Mesothelial cell of epicardium (in vitro differentiated cells): ENCODE results near the gene DPPA5. TPM values are rescaled to one million over a fixed set of nuclear protein-coding genes. Genes with fewer than 3 reads are reported as not detected.
A peak's percentile ranks its signal among the peaks of the same experiment; 100 is the strongest.
"Not testable (repeated sequence)": the region's sequence is repeated elsewhere in the genome, so short reads cannot be mapped to it uniquely, and the experiment has no call there.

Experiments used
- DNase-seq, 2 experiments: peaks; one replicate each; pipeline ENCODE4 v3.0.0; 2021; ENCODE audit warnings: low spot score in 2 of 2; ENCODE audit not compliant: unreplicated experiment in 2 of 2
- H3K27ac Mint-ChIP-seq: 2 replicates; pipeline ENCODE4 v1.8.0; 2021; ENCODE audit warnings: mixed read lengths
- H3K27me3 Mint-ChIP-seq: 2 replicates; pipeline ENCODE4 v1.8.0; 2021; ENCODE audit warnings: low read depth, mixed read lengths
- H3K36me3 Mint-ChIP-seq: 2 replicates; pipeline ENCODE4 v1.8.0; 2021; ENCODE audit warnings: mixed read lengths
- H3K4me1 Mint-ChIP-seq: 2 replicates; pipeline ENCODE4 v1.8.0; 2021; ENCODE audit warnings: mixed read lengths
- H3K4me3 Mint-ChIP-seq: 2 replicates; pipeline ENCODE4 v1.8.0; 2021; ENCODE audit warnings: mild to moderate bottlenecking, moderate library complexity, mixed read lengths
- H3K9me3 Mint-ChIP-seq: 2 replicates; pipeline ENCODE4 v1.8.0; 2021; ENCODE audit warnings: mixed read lengths
- total RNA-seq: library from RNA; stranded (reverse); gene quantifications from 3 replicates; pipeline ENCODE4 v1.2.1, GENCODE V29; 2021
- TF ChIP-seq, protein P1 (sequence below): fragments of 200-600 bp; sonication (generic); IDR thresholded peaks from one replicate; pipeline ENCODE4 v1.5.0; 2021; ENCODE audit warnings: antibody characterized with exemption; ENCODE audit not compliant: unreplicated experiment

DPPA5 gene
- total RNA-seq, 1 donor from 2014 or later, result not detected

DNA sequence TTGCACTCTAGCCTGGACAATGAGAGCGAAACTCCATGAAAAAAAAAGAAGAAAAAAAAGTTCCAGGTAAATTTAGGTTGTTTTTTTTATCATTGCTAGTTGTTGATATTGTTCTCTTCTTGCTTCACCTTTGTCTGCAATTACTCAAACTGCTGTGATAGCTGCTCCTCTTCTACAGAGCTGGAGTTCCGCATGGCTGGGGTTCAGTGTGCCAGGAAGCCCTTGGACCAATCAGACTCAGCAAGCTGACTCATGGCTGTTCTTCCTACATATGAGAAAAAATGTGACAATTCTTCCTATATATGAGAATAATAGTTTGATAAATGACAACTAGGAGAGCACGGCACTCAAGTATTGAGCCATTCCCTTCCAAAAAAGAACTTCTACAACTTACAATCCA, 28.4 kb downstream of the DPPA5 start:
- no peak for DNase-seq
- no peaks in the 10 kb centered on the region for H3K36me3 Mint-ChIP-seq
- TF ChIP-seq, protein P1, sequence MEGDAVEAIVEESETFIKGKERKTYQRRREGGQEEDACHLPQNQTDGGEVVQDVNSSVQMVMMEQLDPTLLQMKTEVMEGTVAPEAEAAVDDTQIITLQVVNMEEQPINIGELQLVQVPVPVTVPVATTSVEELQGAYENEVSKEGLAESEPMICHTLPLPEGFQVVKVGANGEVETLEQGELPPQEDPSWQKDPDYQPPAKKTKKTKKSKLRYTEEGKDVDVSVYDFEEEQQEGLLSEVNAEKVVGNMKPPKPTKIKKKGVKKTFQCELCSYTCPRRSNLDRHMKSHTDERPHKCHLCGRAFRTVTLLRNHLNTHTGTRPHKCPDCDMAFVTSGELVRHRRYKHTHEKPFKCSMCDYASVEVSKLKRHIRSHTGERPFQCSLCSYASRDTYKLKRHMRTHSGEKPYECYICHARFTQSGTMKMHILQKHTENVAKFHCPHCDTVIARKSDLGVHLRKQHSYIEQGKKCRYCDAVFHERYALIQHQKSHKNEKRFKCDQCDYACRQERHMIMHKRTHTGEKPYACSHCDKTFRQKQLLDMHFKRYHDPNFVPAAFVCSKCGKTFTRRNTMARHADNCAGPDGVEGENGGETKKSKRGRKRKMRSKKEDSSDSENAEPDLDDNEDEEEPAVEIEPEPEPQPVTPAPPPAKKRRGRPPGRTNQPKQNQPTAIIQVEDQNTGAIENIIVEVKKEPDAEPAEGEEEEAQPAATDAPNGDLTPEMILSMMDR, result no peak
- peaks cover 4% of the 10 kb centered on the region for H3K9me3 Mint-ChIP-seq
- no peaks in the 10 kb centered on the region for H3K4me1 Mint-ChIP-seq
- peaks cover 10% of the 10 kb centered on the region for H3K27me3 Mint-ChIP-seq
- no peak overlapping the region for H3K27ac Mint-ChIP-seq
- no peak overlapping the region for H3K4me3 Mint-ChIP-seq

DNA sequence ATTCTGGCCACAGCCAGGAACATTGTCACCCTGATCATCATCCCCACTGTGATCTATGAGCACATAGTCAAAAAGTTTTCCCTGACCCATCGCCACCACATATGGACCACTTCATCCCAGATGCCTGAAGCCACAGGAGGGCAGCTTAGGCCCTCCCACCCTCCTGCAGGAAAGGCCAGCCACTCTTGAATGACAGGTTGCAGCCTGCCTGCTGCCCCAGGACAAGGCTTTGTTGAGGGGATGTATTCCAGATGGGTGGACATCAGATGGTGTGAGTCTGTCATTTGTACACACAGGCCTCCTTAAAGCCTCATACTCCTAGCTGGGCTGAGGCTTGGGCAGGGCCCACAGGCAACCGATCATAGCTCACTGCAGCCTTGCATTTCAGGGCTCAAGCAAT, 30.8 kb downstream of the DPPA5 start:
- Mint-ChIP-seq H3K9me3 (peaks cover 11% of the 10 kb centered on the region), H3K4me1 (no peaks in the 10 kb centered on the region), H3K27ac (no peak overlapping the region), H3K4me3 (no peak overlapping the region), H3K36me3 (no peaks in the 10 kb centered on the region), H3K27me3 (no peaks in the 10 kb centered on the region)
- no peak for DNase-seq
- TF ChIP-seq, protein P1, result no peak

DNA sequence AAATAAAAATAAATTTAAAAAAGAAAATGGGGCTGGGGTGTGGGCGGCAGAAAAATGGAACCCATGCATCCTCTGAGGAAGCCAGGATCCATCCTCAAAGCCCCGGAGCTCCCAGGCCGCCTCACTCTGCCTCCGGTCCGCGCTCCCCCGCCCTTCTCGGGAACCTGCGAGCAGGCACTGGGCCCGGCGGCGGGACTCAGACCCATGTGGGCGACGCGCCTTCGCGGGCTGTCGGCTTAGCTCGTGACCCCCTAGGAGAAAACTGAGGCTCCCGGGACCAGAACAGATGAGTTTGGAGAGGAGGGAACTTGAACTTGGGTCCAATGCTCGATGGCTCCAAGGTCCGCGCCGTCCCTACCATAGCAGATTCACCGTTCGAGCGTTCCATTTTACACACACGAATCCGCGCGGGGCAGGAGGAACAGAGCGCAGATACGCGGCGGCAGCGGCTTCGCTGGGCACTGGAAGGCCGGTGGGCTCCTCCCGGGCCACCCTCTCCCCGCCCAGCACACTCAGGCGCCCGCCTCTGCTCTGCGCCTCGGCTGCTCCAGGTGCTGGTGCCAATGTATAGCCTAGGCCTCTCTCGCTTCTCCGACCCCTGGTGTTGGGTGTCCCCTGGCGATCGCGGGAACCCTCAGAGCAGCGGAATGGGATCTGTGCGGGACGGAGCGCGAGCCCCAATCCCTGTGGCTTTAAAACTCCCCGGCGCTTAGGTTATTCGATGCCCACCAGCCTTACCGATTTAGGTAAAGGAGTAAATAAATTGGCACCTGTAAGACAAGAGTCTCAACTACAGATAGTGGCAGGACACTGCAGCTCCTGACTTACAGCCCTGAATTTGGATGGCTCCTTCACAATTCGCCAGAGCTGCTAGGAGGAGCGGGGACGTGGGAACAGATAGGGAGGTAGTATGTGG, 39.2 kb downstream of the DPPA5 start:
- TF ChIP-seq, protein P1, result no peak
- H3K4me3 Mint-ChIP-seq, result no peak overlapping the region
- peaks cover 7% of the 10 kb centered on the region for H3K4me1 Mint-ChIP-seq

DNA sequence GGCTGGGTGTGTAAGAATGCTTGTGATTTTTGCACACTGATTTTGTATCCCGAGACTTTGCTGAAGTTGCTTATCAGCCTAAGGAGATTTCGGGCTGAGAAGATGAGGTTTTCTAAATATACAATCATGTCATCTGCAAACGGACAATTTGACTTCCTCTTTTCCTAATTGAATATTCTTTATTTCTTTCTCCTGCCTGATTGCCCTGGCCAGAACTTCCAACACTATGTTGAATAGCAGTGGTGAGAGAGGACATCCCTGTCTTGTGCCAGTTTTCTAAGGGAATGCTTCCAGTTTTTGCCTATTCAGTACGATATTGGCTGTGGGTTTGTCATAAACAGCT, 43.6 kb downstream of the DPPA5 start:
- peak overlapping the region; percentile 96 for H3K27ac Mint-ChIP-seq
- H3K9me3 Mint-ChIP-seq, result peaks cover 24% of the 10 kb centered on the region
- not testable (repeated sequence) for DNase-seq, H3K27me3 Mint-ChIP-seq
- H3K4me1 Mint-ChIP-seq, result peaks cover 32% of the 10 kb centered on the region
- peaks cover 30% of the 10 kb centered on the region for H3K36me3 Mint-ChIP-seq
- peak overlapping the region; percentile 96 for H3K4me3 Mint-ChIP-seq

More for the DNA sequence above, 39.2 kb downstream of the DPPA5 start:
- H3K27ac Mint-ChIP-seq, result no peak overlapping the region
- H3K27me3 Mint-ChIP-seq, result no peaks in the 10 kb centered on the region
- peaks cover 52% of the 10 kb centered on the region for H3K9me3 Mint-ChIP-seq
- DNase-seq, result no peak
- H3K36me3 Mint-ChIP-seq, result peaks cover 23% of the 10 kb centered on the region

DNA sequence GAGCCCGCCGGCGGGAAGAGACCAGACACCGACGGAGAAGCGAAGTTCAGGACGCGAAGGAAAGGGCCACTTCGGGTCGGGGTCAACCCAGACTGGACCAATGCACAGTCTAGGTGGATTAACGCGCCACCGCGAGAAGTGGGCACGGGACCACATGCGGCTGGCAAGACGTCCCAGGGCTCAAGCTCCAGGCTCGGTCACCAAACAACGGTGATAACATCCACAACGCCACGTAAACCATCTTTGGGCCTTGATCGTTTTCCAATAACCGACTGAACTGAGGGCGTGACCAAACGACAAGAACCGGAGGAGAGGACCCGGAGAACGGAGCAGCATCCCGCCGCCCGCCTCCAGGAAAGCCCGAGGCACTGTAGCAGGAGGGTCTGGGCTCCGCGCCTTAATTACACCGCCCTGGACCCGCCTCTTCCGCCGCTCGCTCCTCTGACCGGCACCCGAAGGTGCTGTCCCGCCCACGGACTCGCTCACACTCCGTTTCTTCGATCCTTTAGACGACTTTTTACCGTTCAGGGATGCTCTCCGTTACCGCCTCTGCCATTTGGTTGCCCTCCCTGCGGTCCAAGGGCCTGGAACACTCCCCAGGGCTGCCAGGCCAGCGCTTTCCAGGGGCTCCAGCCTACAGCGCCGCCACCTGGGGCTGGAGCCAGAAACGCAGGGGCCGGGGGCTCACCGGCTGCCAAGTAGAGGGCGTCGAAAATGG, 44.1 kb downstream of the DPPA5 start:
- Mint-ChIP-seq H3K4me1 (peaks cover 35% of the 10 kb centered on the region), H3K36me3 (peaks cover 30% of the 10 kb centered on the region), H3K27ac (peak overlapping the region; percentile 96), H3K4me3 (peak overlapping the region; percentile 96), H3K9me3 (peaks cover 20% of the 10 kb centered on the region), H3K27me3 (no peaks in the 10 kb centered on the region)
- DNase-seq, result peak; percentile 37 to 67
- TF ChIP-seq, protein P1, result no peak

DNA sequence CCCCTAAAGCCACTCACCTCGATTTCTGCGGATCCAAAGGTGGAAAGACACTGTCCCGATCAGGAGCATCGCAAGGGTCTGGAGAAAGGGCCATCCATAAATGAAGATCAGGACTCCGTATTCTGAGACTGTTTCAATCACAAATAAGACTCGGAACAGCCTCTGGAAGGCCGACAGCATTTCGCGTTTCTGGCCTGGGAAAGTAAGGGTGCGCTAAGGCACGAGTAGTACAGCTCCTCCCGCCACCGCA, 44.6 kb downstream of the DPPA5 start:
- H3K36me3 Mint-ChIP-seq, result peaks cover 30% of the 10 kb centered on the region
- no peaks in the 10 kb centered on the region for H3K27me3 Mint-ChIP-seq
- TF ChIP-seq, protein P1, result no peak
- peak overlapping the region; percentile 96 for H3K27ac Mint-ChIP-seq
- peak overlapping the region; percentile 96 for H3K4me3 Mint-ChIP-seq
- peaks cover 20% of the 10 kb centered on the region for H3K9me3 Mint-ChIP-seq
- H3K4me1 Mint-ChIP-seq, result peaks cover 35% of the 10 kb centered on the region
- no peak for DNase-seq
